ENCODE measurements around the gene CLIC4. TPM values are rescaled to one million over a fixed set of nuclear protein-coding genes. Genes with fewer than 3 reads are reported as not detected.
"Not testable (repeated sequence)": the region's sequence is repeated elsewhere in the genome, so short reads cannot be mapped to it uniquely, and the experiment has no call there.

Gene CLIC4
- total RNA-seq, 2 experiments from 2014 or later = 16.9 to 23.0 TPM

DNA sequence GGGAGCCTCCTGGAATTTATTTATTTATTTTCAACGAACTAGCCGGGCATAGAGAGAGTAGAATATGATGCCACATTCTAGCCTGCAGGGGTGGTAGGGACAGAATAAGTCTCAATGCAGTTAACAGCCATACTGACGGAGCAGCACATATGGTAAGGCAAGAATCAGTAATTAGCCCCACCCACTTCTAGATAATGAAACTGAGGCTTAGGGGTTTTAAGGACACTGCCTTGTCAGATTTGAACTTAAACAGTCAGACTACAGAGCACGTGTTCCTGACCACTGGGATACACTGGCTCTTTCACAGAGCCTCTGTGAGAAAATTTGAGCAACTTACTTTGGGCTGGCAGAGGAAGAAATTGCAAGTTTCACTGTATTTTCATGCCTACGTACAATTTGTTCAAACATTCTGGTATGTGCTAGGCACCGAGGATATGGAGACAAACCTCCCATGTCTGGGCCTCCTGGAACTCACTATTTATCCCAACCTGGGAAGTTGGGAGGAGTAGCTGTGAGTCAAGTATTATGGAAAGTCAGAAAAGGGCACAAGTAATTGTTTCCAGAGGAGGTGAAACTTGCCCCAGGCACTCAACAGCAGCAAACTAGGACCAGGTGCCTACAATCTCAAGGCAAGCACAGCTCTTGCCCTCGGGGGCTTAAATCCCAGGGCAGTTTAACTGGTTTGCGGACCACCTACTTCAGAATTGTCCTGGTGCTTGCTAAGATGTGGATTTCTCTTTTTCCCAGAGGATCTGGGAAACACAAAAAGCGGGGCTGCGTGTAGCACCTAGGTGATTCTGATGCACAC lies 1.6 kb upstream of the CLIC4 start:
- CTCF ChIA-PET = interaction anchor here (1.0 to 1.3 kb wide), 2 partner anchors 20 to 55 kb away, joined by 3 to 5 read pairs; no protein-coding TSS in a partner anchor
- Mint-ChIP-seq H3K4me3 (peak overlapping the region; percentile 33), H3K9me3 (ENCODE audit: low read depth) (no peaks in the 10 kb centered on the region), H3K36me3 (no peaks in the 10 kb centered on the region), H3K27ac (no peak overlapping the region), H3K27me3 (peaks cover 23% of the 10 kb centered on the region), H3K4me1 (peaks cover 38% of the 10 kb centered on the region)
- ATAC-seq (no peak), DNase-seq (no peak)

DNA sequence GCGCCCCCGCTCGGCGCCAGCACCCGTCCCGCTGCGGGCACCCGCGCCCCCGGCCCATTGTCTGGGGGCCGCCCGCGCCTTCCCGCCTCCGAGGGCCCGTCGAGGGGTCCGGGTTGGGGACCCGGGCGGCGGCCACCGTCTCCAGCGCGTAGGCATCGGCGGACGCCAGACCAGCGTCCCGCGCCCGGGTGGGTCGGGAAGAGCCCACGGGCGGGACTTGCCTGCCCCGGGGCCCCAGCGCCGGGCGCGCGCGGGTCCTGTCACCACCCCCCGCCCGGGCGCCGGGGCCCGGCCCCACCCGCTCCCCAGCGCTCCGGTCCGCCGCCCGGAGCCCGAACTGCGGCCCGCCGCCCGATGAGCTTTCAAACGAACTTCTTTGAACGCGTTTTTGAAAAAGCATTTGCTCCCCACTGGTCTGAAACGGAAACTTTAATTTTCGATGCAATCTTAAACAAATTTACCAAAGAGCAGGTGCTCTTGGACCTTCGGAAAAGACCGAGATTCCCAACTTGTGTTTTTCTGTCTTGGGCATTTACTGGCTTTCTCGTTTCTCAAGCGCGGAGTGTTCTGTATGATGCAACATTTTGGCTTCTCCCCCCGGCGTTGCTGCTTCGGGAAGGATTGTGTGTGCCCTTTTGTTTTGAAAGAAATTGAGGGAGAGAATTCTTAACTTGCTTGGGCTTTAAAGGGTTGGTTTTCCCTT lies 615 bp downstream of the CLIC4 start:
- H3K27me3 Mint-ChIP-seq = peaks cover 21% of the 10 kb centered on the region
- no peaks in the 10 kb centered on the region for H3K9me3 Mint-ChIP-seq (ENCODE audit: low read depth)
- DNase-seq (no peak), ATAC-seq (peak; percentile 6)
- no peaks in the 10 kb centered on the region for H3K36me3 Mint-ChIP-seq
- H3K27ac Mint-ChIP-seq = peak overlapping the region; percentile 69
- CTCF ChIA-PET = interaction anchor here (0.8 to 1.7 kb wide), 8 partner anchors 57 to 331 kb away, joined by 3 to 12 read pairs (median 4); partner anchors contain the start of gene NIPAL3
- peak overlapping the region; percentile 82 for H3K4me3 Mint-ChIP-seq
- peaks cover 44% of the 10 kb centered on the region for H3K4me1 Mint-ChIP-seq

DNA sequence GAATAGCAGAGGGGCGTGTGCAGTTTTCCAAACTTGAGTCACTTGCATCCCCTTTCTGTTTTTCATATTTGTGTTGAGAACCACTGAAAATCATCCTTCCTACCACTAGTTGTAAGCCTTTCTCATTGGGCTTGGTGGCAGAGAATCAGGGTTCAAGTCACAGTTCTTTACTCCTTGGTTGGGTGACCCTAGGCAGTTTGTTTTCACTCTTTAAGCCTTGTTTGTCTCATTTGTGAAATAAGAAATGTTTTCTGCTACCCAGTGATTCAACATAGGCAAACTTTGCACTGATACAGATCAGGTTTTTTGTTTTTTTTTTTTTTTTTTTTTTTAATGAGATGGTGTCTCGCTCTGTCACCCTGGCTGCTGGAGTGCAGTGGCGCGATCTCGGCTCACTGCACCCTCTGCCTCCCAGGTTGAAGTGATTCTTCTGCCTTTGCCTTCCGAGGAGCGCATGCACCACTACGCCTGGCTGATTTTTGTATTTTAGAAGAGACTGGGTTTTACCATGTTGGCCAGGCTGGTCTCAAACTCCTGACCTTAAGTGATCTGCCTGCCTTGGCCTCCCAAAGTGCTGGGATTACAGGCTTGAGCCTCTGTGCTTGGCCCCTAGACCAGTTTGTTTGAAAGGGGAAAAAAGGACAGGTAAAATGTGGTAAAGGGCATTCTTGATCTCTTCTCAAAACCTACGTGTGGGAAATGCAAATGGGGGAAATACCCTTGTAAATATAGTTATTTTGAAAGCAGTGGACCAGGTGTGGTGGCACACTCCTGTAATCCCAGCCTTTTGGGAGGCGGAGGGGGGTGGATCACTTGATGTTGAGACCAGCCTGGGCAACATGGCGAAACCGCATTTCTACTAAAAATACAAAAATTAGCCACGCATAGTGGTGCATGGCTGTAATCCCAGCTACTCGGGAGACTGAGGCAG lies 3.2 kb downstream of the CLIC4 start:
- CTCF ChIA-PET = interaction anchor here (0.7 to 0.8 kb wide), 2 partner anchors 9 to 133 kb away, joined by 3 to 4 read pairs; no protein-coding TSS in a partner anchor
- H3K27ac Mint-ChIP-seq = no peak overlapping the region
- peaks cover 20% of the 10 kb centered on the region for H3K27me3 Mint-ChIP-seq
- no peaks in the 10 kb centered on the region for H3K36me3 Mint-ChIP-seq
- peaks cover 32% of the 10 kb centered on the region for H3K4me1 Mint-ChIP-seq
- no peaks in the 10 kb centered on the region for H3K9me3 Mint-ChIP-seq (ENCODE audit: low read depth)
- H3K4me3 Mint-ChIP-seq = no peak overlapping the region
- ATAC-seq (no peak), DNase-seq (no peak)

DNA sequence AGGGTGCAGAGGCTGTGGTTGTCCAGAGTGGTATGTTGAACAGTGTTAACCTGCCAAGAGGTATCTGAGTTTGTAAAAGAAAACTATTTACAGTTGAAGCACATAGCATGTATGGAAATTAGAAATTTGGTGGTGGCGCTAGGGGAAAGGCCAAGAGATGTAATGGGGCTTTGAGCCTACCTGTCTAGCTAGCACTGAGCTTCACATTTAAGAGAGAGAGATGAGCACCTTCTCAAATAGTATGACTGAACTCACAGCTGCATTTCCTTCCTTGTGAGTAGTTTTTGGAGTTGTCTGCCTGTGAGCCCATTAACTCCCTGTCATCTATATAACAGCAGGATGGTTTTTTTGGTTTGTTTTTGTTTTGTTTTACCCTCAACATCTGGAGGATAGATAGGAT lies 4.0 kb downstream of the CLIC4 start:
- no peaks in the 10 kb centered on the region for H3K9me3 Mint-ChIP-seq (ENCODE audit: low read depth)
- peaks cover 27% of the 10 kb centered on the region for H3K4me1 Mint-ChIP-seq
- DNase-seq (no peak), ATAC-seq (no peak)
- H3K27me3 Mint-ChIP-seq = peaks cover 15% of the 10 kb centered on the region
- H3K36me3 Mint-ChIP-seq = no peaks in the 10 kb centered on the region
- H3K4me3 Mint-ChIP-seq = no peak overlapping the region
- CTCF ChIA-PET = interaction anchor here (1.0 kb wide), 1 partner anchor 60 kb away, joined by 3 read pairs; no protein-coding TSS in a partner anchor
- no peak overlapping the region for H3K27ac Mint-ChIP-seq

DNA sequence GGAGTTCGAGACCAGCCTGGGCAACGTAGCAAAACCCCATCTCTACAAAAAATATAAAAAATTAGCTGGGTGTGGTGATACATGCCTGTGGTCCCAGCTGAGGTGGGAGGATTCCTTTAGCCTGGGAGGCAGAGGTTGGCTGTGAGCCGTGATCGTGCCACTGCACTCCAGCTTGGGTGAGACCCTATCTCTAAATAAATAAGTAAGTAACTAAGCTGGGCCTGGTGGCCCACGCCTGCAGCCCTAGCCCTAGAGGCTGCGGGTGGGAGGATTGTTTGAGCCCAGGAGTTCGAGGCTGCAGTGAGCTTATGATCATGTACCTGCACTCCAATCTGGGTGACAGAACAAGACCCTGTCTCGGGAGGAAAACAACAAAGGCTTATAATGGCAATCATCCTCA lies 4.6 kb downstream of the CLIC4 start:
- H3K36me3 Mint-ChIP-seq = no peaks in the 10 kb centered on the region
- H3K27me3 Mint-ChIP-seq = peaks cover 15% of the 10 kb centered on the region
- peaks cover 24% of the 10 kb centered on the region for H3K4me1 Mint-ChIP-seq
- CTCF ChIA-PET = interaction anchor here (0.7 to 1.0 kb wide), 2 partner anchors 28 to 61 kb away, joined by 3 to 5 read pairs; no protein-coding TSS in a partner anchor
- no peak overlapping the region for H3K4me3 Mint-ChIP-seq
- H3K27ac Mint-ChIP-seq = no peak overlapping the region
- DNase-seq (no peak), ATAC-seq (no peak)
- no peaks in the 10 kb centered on the region for H3K9me3 Mint-ChIP-seq (ENCODE audit: low read depth)

DNA sequence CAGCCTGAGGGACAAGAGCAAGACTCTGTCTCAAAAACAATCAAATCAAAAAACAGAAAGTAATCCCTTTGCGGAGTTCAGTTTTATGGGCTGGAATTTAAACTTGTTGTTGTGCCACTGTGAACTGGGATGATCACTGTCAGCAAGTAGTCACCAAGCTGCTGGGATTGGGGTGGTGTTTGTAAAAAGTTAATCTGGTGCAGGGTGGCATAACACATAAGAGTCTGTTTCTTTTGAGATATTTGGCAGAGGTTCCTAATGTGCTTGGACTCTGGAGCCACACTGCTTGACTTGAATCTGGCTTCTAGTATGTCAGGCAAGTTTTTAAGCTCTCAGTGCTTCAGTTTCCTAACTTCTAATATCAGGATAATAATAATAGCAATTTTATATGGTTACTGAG lies 6.6 kb downstream of the CLIC4 start:
- no peak overlapping the region for H3K27ac Mint-ChIP-seq
- no peaks in the 10 kb centered on the region for H3K9me3 Mint-ChIP-seq (ENCODE audit: low read depth)
- H3K4me1 Mint-ChIP-seq = peaks cover 16% of the 10 kb centered on the region
- ATAC-seq (no peak), DNase-seq (no peak)
- H3K36me3 Mint-ChIP-seq = no peaks in the 10 kb centered on the region
- peaks cover 5% of the 10 kb centered on the region for H3K27me3 Mint-ChIP-seq
- H3K4me3 Mint-ChIP-seq = no peak overlapping the region
- CTCF ChIA-PET = interaction anchor here (1.1 to 1.5 kb wide), 2 partner anchors 25 to 79 kb away, joined by 4 read pairs; no protein-coding TSS in a partner anchor

DNA sequence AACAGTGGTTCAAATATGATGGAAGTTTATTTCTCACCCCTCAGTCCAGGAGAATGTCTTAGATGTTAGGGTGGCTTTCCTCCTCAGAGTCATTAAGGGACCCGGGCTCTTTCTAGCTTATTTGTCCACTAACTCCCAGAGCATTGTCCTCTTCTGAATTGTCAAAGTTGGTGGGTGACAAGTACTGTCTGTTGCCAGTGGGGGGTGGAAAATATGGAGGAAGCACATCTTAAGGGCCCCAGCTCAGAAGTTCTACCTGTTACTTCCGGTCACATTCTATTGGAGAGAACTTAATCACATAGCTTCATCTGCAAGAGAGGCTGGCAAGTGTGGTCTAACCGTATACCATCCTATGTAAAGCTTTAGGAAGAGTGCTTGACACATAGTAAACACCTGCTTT lies 7.1 kb downstream of the CLIC4 start:
- Mint-ChIP-seq H3K9me3 (ENCODE audit: low read depth) (no peaks in the 10 kb centered on the region), H3K4me1 (peaks cover 16% of the 10 kb centered on the region), H3K4me3 (no peak overlapping the region), H3K27me3 (peaks cover 3% of the 10 kb centered on the region), H3K27ac (no peak overlapping the region), H3K36me3 (no peaks in the 10 kb centered on the region)
- CTCF ChIA-PET = interaction anchor here (0.9 to 1.5 kb wide), 3 partner anchors 26 to 83 kb away, joined by 4 read pairs; no protein-coding TSS in a partner anchor
- DNase-seq = no peak
- no peak for ATAC-seq

DNA sequence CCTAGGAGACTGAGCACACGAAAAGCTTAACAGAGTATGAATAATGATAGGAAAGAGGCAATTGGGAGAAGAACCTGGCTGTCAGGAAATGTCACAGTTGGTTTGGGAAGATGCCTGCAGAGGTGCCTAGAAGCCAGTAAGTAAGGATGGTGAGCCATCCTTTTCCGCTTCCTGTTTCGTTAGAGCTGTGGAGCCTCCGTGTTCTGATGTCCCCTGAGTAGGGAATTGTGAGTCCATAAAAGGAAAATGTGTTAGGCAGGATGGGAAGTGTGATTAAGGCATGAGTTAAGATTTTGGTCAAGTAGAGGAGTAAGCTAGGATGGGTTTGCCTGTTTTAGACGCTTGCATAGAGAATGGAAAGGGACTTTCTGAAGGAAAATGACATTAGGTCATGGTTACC lies 9.0 kb downstream of the CLIC4 start:
- peaks cover 3% of the 10 kb centered on the region for H3K27me3 Mint-ChIP-seq
- peaks cover 2% of the 10 kb centered on the region for H3K4me1 Mint-ChIP-seq
- ATAC-seq (no peak), DNase-seq (no peak)
- no peak overlapping the region for H3K4me3 Mint-ChIP-seq
- CTCF ChIA-PET = interaction anchor here (0.5 to 0.8 kb wide), 2 partner anchors 48 to 59 kb away, joined by 3 read pairs; no protein-coding TSS in a partner anchor
- no peaks in the 10 kb centered on the region for H3K36me3 Mint-ChIP-seq
- no peak overlapping the region for H3K27ac Mint-ChIP-seq
- no peaks in the 10 kb centered on the region for H3K9me3 Mint-ChIP-seq (ENCODE audit: low read depth)

DNA sequence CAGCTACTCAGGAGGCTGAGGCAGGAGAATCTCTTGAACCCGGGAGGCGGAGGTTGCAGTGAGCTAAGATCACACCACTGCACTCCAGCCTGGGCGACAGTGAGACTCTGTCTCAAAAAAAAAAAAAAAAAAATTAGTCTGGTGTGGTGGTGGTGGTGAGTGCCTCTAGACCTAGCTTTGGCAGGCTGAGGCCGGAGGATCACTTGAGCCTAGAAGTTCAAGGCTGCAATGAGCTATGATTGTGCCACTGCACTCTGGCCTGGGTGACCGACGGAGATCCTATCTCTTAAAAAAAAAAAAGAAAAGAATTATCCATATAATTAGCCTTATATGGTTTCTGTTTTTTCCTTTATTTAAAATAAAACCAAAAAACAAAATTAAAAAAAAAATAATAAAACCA lies 10.1 kb downstream of the CLIC4 start:
- not testable (repeated sequence) for H3K4me1 Mint-ChIP-seq; ATAC-seq; H3K27me3 Mint-ChIP-seq; H3K4me3 Mint-ChIP-seq; H3K27ac Mint-ChIP-seq; H3K9me3 Mint-ChIP-seq (ENCODE audit: low read depth); H3K36me3 Mint-ChIP-seq; DNase-seq
- CTCF ChIA-PET = interaction anchor here (0.7 kb wide), 1 partner anchor 364 kb away, joined by 3 read pairs; no protein-coding TSS in a partner anchor

DNA sequence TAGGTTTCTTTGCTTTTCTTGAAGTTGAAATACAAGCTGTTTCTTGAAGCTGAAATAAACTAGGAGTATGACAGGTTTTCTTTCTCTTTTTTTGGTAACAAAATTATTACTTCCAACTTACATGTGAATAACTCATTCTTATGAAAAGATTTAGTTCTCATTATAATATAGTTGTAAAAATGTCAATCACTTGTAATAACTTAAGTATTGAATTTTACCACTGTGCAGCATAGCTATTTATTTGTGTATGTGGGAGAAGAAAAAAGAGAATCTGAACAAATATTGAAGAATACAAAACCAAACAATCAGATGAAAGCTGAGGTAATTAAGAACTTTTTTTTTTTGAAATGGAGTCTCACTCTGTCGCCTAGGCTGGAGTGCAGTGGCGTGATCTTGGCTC lies 11.1 kb downstream of the CLIC4 start:
- Mint-ChIP-seq H3K4me3 (no peak overlapping the region), H3K27ac (no peak overlapping the region), H3K4me1 (no peaks in the 10 kb centered on the region), H3K9me3 (ENCODE audit: low read depth) (no peaks in the 10 kb centered on the region), H3K27me3 (peaks cover 3% of the 10 kb centered on the region), H3K36me3 (no peaks in the 10 kb centered on the region)
- DNase-seq (no peak), ATAC-seq (no peak)
- CTCF ChIA-PET = interaction anchor here (0.8 to 1.0 kb wide), 2 partner anchors 68 to 74 kb away, joined by 3 read pairs; no protein-coding TSS in a partner anchor

DNA sequence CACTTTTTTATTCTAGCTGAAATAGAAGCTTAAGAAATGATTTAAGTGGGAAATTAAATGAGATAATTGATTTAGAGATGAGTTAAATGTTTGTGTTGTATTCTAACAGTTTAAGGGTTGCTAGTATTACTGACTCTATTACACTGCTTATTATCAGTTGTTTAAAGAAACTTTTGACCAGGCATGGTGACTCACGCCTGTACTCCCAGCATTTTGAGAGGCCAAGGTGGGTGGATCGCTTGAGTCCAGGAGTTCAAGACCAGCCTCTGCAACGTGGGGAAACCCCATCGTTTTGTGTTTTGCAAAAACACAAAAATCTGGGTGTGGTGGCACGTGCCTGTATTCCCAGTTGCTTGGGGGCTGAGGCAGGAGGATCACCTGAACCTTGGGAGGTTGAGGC lies 14.2 kb downstream of the CLIC4 start:
- Mint-ChIP-seq H3K36me3 (no peaks in the 10 kb centered on the region), H3K4me1 (no peaks in the 10 kb centered on the region), H3K27me3 (no peaks in the 10 kb centered on the region), H3K27ac (no peak overlapping the region), H3K4me3 (no peak overlapping the region), H3K9me3 (ENCODE audit: low read depth) (no peaks in the 10 kb centered on the region)
- no peak for ATAC-seq
- CTCF ChIA-PET = no interaction called here
- DNase-seq = no peak

DNA sequence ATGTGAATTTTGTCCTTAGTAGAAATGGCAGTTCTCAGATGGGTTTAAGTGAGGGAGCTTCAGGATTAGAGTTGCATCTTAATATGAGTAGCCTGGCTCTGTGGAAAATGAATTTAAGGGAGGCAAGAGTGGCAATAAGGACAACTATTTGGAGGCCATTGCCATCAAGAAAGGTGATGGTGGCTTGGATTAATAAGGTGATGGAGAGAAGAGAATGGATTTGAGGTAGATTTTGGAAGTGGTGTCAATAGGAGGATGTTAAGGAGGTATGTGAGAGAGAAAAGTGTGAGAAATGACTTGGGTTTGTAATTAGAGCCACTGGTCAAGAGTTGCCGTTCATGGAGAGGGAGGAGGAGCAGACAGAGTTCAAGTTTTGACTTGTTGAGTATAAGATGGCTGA lies 16.3 kb downstream of the CLIC4 start:
- H3K27ac Mint-ChIP-seq = no peak overlapping the region
- CTCF ChIA-PET = no interaction called here

More for the DNA sequence above, 16.3 kb downstream of the CLIC4 start:
- Mint-ChIP-seq H3K27me3 (peaks cover 3% of the 10 kb centered on the region), H3K4me1 (no peaks in the 10 kb centered on the region), H3K4me3 (no peak overlapping the region), H3K9me3 (ENCODE audit: low read depth) (no peaks in the 10 kb centered on the region), H3K36me3 (no peaks in the 10 kb centered on the region)
- DNase-seq (no peak), ATAC-seq (no peak)

Measured in activated CD8-positive, alpha-beta memory T cell treated with anti-CD3 and anti-CD28 coated beads, Interleukin-2, amount 10 ng/mL, durations not matched to agents 7 days and 5 days (primary cell).